Astrocyte (in vitro differentiated cells and primary cell): ENCODE data around the gene DIAPH1.

Experiments used
- CTCF ChIP-seq: IDR thresholded peaks from 2 replicates; pipeline ENCODE4 v1.5.1; 2011; ENCODE audit warnings: low read depth, mild to moderate bottlenecking, inconsistent platforms, low read length, moderate library complexity; ENCODE audit not compliant: insufficient read depth
- EZH2 ChIP-seq: IDR thresholded peaks from 2 replicates; pipeline ENCODE4 v1.6.1; 2012; ENCODE audit warnings: mild to moderate bottlenecking, low read length, inconsistent platforms; ENCODE audit not compliant: insufficient read depth

- TF ChIP-seq CTCF (peak; percentile 36), EZH2 (no peak)
These were observed 23.0 kb upstream of the DIAPH1 start for GRCh38 chr5:141641634-141642267.
